GM10847 (cell line): ENCODE measurements around the gene ALKBH4.

Experiments used
- POLR2A ChIP-seq: IDR thresholded peaks from 2 replicates; pipeline ENCODE4 v1.6.1; 2011; ENCODE audit not compliant: insufficient read length; ENCODE audit errors: extremely low read depth

The ALKBH4 gene

GRCh38 chr7:102463841-102464576 lies 654 bp downstream of the ALKBH4 start:
- no peak for TF ChIP-seq POLR2A

- TF ChIP-seq POLR2A, result no peak
Measured at GRCh38 chr7:102460467-102460866, 4.2 kb downstream of the ALKBH4 start.

GRCh38 chr7:102459221-102459844 lies 5.3 kb downstream of the ALKBH4 start:
- TF ChIP-seq POLR2A, result no peak

- no peak for TF ChIP-seq POLR2A
Measured at GRCh38 chr7:102457352-102457924, 7.2 kb downstream of the ALKBH4 start.

GRCh38 chr7:102456327-102456726 lies 8.3 kb downstream of the ALKBH4 start:
- TF ChIP-seq POLR2A, result no peak

- no peak for TF ChIP-seq POLR2A
Measured at GRCh38 chr7:102455596-102455995, 9.1 kb downstream of the ALKBH4 start.

GRCh38 chr7:102454468-102454867 lies 10.2 kb downstream of the ALKBH4 start:
- TF ChIP-seq POLR2A, result no peak

GRCh38 chr7:102453319-102453718 lies 11.3 kb downstream of the ALKBH4 start:
- no peak for TF ChIP-seq POLR2A

- TF ChIP-seq POLR2A, result no peak
Measured at GRCh38 chr7:102452451-102452850, 12.2 kb downstream of the ALKBH4 start.

GRCh38 chr7:102451371-102452054 lies 13.2 kb downstream of the ALKBH4 start:
- no peak for TF ChIP-seq POLR2A

- TF ChIP-seq POLR2A, result no peak
Measured at GRCh38 chr7:102450242-102450641, 14.4 kb downstream of the ALKBH4 start.

GRCh38 chr7:102449136-102449535 lies 15.5 kb downstream of the ALKBH4 start:
- no peak for TF ChIP-seq POLR2A

GRCh38 chr7:102447311-102447710 lies 17.4 kb downstream of the ALKBH4 start:
- TF ChIP-seq POLR2A, result no peak

- TF ChIP-seq POLR2A, result no peak
Measured at GRCh38 chr7:102446387-102447156, 18.1 kb downstream of the ALKBH4 start.

- TF ChIP-seq POLR2A, result no peak
Measured at GRCh38 chr7:102445674-102446071, 19.0 kb downstream of the ALKBH4 start.
